ENCODE results near the gene TDG. TPM values are rescaled to one million over a fixed set of nuclear protein-coding genes. Genes with fewer than 3 reads are reported as not detected.

The TDG gene
- 31.6 and 31.8 TPM in 2 replicates for total RNA-seq (2022)
- percentile 93 among the genes with signal in this experiment for Bru-seq, nascent RNA
- percentile 91 among the genes with signal in this experiment for BruChase-seq, experiment 1, labeled RNA remaining after a 6-hour chase
- BruChase-seq, experiment 2, labeled RNA remaining after a 2-hour chase: percentile 96 among the genes with signal in this experiment
- long read RNA-seq, transcript TDG-202 (10 exons, 3,251 nt): major isoform, 141 of 170 reads
- long read RNA-seq, transcript TDG-209 (9 exons, 1,387 nt): minor isoform, 7 of 170 reads
- long read RNA-seq, partial matches to known transcripts: 4 of 170 reads
- long read RNA-seq, other reads (novel, unspliced or antisense): 18 of 170 reads

DNA sequence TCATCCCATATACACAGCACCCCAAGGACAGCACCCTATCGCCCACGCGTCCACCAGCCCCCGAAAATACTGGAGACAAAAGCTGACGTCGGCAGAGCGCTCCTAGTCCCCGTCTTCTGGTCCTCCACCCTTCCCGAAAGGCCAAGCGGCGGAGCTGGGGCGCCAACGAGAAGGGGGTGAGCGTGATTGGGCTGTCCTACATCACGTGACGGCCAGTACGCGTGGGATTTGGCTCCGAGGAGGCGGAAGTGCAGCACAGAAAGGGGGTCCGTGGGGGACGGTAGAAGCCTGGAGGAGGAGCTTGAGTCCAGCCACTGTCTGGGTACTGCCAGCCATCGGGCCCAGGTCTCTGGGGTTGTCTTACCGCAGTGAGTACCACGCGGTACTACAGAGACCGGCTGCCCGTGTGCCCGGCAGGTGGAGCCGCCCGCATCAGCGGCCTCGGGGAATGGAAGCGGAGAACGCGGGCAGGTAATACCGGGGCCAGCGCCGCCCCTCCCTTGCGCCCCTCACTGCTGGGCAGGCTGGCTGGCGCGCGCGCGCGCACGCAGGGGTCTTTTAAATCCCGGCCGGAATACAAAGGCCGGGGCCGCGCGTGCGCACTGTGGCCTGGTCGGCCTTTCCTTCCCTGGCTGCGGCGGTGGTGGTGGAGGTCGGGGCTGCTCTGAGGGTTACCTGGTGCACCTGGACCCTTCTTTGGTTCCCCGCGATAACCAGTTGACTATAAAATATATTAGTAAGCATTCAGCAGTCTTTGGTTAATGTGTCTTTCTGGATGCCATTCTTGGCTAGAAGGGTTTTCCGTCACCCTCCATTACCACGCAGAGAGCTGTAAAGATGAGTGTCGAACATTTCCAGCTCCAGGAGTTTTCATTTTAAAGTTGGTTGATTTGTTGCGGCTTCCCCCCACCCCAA lies at the start of gene TDG:
Gene TDG, plus strand, starts transcription at position 283 of the 915 bp plus-strand sequence. Its CDS starts 166 bp downstream, at position 449.
- POLR2A ChIA-PET: interaction anchor here (0.6 to 4.8 kb wide), 44 partner anchors 8 to 1142 kb away, joined by 3 to 214 read pairs (median 5); partner anchors contain the start of genes GLT8D2, HCFC2, HSP90B1 and NFYB
- Mint-ChIP-seq H3K4me3 (ENCODE audit: unreplicated experiment) (peak within 1 kb of the TSS; percentile 92), H3K4me1 (ENCODE audit: insufficient read depth, unreplicated experiment) (peaks cover 28% of the 10 kb centered on the region), H3K36me3 (ENCODE audit: insufficient read depth, unreplicated experiment) (peaks cover 33% of the 10 kb centered on the region), H3K27me3 (ENCODE audit: insufficient read depth, unreplicated experiment) (no peaks in the 10 kb centered on the region), H3K27ac (ENCODE audit: low read depth, unreplicated experiment) (peak within 1 kb of the TSS; percentile 97), H3K9me3 (ENCODE audit: unreplicated experiment) (no peaks in the 10 kb centered on the region)
- TF ChIP-seq, protein P1, sequence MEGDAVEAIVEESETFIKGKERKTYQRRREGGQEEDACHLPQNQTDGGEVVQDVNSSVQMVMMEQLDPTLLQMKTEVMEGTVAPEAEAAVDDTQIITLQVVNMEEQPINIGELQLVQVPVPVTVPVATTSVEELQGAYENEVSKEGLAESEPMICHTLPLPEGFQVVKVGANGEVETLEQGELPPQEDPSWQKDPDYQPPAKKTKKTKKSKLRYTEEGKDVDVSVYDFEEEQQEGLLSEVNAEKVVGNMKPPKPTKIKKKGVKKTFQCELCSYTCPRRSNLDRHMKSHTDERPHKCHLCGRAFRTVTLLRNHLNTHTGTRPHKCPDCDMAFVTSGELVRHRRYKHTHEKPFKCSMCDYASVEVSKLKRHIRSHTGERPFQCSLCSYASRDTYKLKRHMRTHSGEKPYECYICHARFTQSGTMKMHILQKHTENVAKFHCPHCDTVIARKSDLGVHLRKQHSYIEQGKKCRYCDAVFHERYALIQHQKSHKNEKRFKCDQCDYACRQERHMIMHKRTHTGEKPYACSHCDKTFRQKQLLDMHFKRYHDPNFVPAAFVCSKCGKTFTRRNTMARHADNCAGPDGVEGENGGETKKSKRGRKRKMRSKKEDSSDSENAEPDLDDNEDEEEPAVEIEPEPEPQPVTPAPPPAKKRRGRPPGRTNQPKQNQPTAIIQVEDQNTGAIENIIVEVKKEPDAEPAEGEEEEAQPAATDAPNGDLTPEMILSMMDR (IDR thresholded peaks at IDR 0.05; ENCODE audit: unreplicated experiment): peak; percentile 28
- CTCF ChIA-PET: interaction anchor here (0.7 to 6.0 kb wide), 13 partner anchors 8 to 227 kb away, joined by 3 to 40 read pairs (median 3); partner anchors contain the start of genes HCFC2, HSP90B1 and NFYB
- DNase-seq (ENCODE audit: unreplicated experiment): peak; percentile 98
- intact Hi-C loops (cut with micrococcal nuclease): loop anchor here (1.0 to 2.0 kb wide), 3 partner anchors 9 to 143 kb away; partner anchors contain the start of gene HCFC2
- BruUV-seq (replicated peaks): no TSS peak

DNA sequence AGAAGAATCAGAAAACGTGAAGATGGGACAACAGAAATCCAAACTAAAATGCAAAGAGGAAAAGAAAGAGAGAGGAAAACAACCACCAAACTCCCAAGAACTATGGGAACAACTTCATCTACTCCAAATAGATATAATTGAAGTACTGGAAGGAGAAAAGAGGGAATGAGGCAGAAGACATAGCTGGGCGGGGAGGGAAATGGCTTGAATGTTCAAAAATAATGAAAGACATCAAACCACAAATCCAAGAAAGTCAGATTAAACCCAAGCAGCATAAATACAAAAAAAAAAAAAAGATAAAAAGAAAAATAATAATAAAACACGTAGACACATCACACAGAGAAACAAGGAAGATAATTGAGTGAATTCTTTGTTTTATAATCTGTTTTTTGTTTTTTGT lies 47.8 kb upstream of the TDG start:
- no peak for DNase-seq (ENCODE audit: unreplicated experiment)
- H3K27me3 Mint-ChIP-seq (ENCODE audit: insufficient read depth, unreplicated experiment): no peaks in the 10 kb centered on the region
- peaks cover 8% of the 10 kb centered on the region for H3K9me3 Mint-ChIP-seq (ENCODE audit: unreplicated experiment)
- no peaks in the 10 kb centered on the region for H3K36me3 Mint-ChIP-seq (ENCODE audit: insufficient read depth, unreplicated experiment)
- BruUV-seq (replicated peaks): no TSS peak
- no peak overlapping the region for H3K27ac Mint-ChIP-seq (ENCODE audit: low read depth, unreplicated experiment)
- no peak overlapping the region for H3K4me3 Mint-ChIP-seq (ENCODE audit: unreplicated experiment)
- TF ChIP-seq, protein P1 (IDR thresholded peaks at IDR 0.05; ENCODE audit: unreplicated experiment): no peak
- H3K4me1 Mint-ChIP-seq (ENCODE audit: insufficient read depth, unreplicated experiment): no peaks in the 10 kb centered on the region
- POLR2A ChIA-PET: interaction anchor here (0.7 to 2.3 kb wide), 3 partner anchors 10 to 12 kb away, joined by 3 to 9 read pairs (median 3); partner anchors contain the start of gene HSP90B1
- CTCF ChIA-PET: interaction anchor here (0.8 kb wide), 1 partner anchor 191 kb away, joined by 3 read pairs; no protein-coding TSS in a partner anchor
- intact Hi-C loops (cut with micrococcal nuclease): no loop called here

DNA sequence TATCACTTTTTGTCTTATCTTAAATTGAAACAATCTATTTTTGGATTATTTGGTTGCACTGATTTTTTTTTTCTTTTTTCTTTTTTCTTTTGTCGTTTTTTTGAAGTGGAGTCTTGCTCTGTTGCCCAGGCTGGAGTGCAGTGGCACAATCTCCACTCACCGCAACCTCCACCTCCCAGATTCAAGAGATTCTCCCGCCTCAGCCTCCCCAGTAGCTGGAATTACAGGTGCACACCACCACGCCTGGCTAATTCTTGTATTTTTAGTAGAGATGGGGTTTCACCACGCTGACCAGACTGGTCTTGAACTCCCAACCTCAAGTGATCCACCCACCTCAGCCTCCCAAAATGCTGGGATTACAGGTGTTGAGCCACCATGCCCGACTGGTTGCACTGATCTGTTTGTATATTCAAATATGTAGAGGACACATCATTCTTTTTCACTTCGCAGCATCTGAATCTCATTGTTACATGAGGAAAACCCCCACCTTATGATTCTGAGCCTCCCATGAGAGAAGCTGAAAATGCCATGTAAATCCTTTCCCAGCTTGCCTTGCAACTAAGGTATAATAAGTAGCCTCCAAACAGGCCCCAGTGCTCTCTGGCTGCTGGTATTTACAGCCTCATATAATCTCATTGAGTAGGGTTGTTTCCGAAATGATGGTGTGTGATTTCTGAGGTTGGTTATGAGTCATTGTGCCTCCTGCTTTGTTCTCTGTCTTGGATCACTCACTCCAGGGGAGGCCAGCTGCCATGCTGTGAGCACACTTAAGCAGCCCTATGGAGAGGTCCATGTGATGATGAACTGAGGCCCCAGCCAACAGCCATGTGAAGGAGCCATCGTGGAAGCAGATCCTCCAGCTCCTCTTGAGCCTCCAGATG lies 40.7 kb upstream of the TDG start:
- Mint-ChIP-seq H3K27ac (ENCODE audit: low read depth, unreplicated experiment) (no peak overlapping the region), H3K4me3 (ENCODE audit: unreplicated experiment) (no peak overlapping the region), H3K27me3 (ENCODE audit: insufficient read depth, unreplicated experiment) (no peaks in the 10 kb centered on the region), H3K9me3 (ENCODE audit: unreplicated experiment) (no peaks in the 10 kb centered on the region), H3K36me3 (ENCODE audit: insufficient read depth, unreplicated experiment) (peaks cover 3% of the 10 kb centered on the region), H3K4me1 (ENCODE audit: insufficient read depth, unreplicated experiment) (peaks cover 8% of the 10 kb centered on the region)
- no TSS peak for BruUV-seq (replicated peaks)
- DNase-seq (ENCODE audit: unreplicated experiment): peak; percentile 63
- TF ChIP-seq, protein P1 (IDR thresholded peaks at IDR 0.05; ENCODE audit: unreplicated experiment): no peak
- ChIA-PET CTCF (interaction anchor here (0.6 to 1.0 kb wide), 3 partner anchors 12 to 645 kb away, joined by 3 to 4 read pairs (median 3); no protein-coding TSS in a partner anchor), POLR2A (interaction anchor here (0.7 to 1.2 kb wide), 2 partner anchors 31 to 41 kb away, joined by 3 read pairs; no protein-coding TSS in a partner anchor)
- intact Hi-C loops (cut with micrococcal nuclease): no loop called here
